GM12864 (cell line): ENCODE results near the gene KRT6C.

Experiments
- DNase-seq: peaks from one replicate; pipeline ENCODE4 v3.0.0-alpha.2; 2011; ENCODE audit warnings: low read depth
- H3K4me3 ChIP-seq: 2 replicates; pipeline ENCODE4 v1.5.1; 2011; ENCODE audit warnings: mild to moderate bottlenecking, low read depth, low read length, control low read depth
- TF ChIP-seq, protein P1 (sequence below): IDR thresholded peaks from 2 replicates; pipeline ENCODE4 v1.5.1; 2011; ENCODE audit warnings: low read depth, mild to moderate bottlenecking, moderate library complexity, low read length, control low read depth, inconsistent platforms; ENCODE audit errors: missing control alignments

Gene KRT6C

DNA sequence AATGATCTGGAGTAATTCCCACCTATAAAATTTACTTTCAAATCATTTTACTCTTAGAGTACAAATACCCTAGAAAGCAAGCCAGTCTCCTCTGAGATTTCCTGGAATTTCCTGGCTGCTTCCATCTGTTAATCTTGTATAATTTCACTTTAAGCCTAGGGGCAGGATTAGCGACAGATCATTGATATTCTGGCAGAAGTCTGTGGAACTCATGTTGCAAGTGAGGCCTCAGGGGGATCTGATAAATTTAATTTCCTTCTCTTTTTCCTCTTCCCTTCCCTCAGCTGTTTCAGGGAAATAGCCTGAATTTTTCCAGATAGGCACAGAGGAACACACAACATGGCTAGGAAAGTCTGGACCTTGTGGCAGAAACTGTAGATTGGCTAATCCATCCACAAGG, 25.3 kb upstream of the KRT6C start:
- TF ChIP-seq, protein P1, sequence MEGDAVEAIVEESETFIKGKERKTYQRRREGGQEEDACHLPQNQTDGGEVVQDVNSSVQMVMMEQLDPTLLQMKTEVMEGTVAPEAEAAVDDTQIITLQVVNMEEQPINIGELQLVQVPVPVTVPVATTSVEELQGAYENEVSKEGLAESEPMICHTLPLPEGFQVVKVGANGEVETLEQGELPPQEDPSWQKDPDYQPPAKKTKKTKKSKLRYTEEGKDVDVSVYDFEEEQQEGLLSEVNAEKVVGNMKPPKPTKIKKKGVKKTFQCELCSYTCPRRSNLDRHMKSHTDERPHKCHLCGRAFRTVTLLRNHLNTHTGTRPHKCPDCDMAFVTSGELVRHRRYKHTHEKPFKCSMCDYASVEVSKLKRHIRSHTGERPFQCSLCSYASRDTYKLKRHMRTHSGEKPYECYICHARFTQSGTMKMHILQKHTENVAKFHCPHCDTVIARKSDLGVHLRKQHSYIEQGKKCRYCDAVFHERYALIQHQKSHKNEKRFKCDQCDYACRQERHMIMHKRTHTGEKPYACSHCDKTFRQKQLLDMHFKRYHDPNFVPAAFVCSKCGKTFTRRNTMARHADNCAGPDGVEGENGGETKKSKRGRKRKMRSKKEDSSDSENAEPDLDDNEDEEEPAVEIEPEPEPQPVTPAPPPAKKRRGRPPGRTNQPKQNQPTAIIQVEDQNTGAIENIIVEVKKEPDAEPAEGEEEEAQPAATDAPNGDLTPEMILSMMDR = no peak
- DNase-seq = no peak
- no peak overlapping the region for H3K4me3 ChIP-seq

DNA sequence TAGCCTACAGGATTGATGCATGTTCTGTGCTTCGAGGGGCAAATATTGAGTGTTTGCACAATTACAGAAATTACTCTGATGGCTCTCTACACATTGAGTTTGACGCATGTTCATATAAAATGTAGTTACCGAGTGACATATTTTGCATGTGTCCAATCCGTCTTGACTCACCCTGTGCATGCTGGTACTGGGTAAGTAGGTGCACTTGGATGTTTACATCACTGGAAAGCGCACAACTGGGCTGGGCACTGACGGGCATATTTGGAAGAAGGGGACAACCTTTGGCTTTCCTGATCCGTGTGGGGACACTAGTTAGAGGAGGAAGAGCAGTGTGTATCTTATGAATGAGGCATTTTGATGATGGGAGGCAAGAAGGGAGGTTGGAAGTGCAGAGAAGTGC, 24.4 kb upstream of the KRT6C start:
- TF ChIP-seq, protein P1 = no peak
- H3K4me3 ChIP-seq = no peak overlapping the region
- DNase-seq = no peak

DNA sequence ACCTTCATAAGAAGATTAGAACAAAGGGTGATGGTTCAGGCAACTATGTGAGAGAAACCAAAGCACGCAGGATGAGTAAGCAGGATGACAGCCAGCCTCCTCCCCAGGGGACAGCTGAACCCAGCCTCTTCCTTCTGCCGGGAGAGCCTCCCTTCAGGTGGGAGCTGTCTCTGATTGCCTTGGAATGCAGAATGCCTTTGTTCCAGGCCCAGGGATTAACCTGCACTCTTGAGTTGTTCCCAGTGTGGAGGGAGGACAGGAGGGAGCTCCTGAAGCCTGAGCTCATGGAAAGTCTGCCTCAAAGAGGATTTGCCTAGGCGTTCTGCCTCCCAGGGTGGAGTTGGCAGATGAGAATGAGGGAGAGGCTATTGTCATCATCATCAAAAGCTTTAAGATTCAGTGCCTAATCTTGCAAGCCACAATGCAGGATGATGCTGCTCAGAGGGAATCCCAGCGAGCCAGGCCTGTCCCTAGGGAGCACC, 23.0 kb upstream of the KRT6C start:
- H3K4me3 ChIP-seq = no peak overlapping the region
- TF ChIP-seq, protein P1 = no peak
- no peak for DNase-seq

DNA sequence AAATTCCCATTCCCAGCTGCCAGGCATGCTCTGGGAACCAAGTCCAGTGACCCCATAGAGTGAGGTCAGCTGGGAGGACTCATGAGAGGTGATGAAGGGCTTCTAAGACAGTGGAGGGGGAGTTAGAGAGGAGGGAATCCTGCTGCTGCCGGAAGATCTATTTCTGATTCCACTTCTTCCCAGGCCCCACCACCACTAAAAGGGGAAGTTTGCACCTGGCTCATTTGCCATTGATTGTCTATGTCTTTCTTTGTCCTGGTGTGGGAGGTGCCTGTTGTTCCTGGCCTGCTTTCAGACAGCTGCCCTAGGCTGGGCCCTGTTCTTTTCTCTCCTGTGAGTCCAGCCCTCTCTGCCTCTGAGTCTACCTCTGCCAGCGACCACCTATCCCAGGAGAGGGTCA, 22.4 kb upstream of the KRT6C start:
- no peak overlapping the region for H3K4me3 ChIP-seq
- TF ChIP-seq, protein P1 = no peak
- DNase-seq = no peak

DNA sequence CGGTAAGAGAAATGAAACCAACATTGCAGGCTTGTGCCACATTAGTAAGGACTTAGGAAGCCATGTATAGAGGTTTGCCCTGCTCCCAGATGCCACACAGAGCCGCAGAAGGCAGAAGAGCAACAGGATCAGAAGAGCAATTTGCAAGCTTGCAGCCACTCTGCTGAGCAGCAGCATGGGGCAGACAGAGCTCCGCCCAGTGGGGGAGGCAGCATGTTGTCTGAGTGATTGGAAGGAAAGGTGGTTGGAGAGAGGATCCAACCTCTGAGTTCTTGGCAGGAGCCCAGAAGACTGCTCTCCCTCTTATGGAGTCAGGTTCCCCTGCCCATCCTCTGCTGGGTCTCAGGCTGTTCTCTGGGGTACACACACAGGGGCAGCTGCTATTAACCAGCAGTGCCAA, 21.8 kb upstream of the KRT6C start:
- DNase-seq = no peak
- no peak overlapping the region for H3K4me3 ChIP-seq
- TF ChIP-seq, protein P1 = no peak

DNA sequence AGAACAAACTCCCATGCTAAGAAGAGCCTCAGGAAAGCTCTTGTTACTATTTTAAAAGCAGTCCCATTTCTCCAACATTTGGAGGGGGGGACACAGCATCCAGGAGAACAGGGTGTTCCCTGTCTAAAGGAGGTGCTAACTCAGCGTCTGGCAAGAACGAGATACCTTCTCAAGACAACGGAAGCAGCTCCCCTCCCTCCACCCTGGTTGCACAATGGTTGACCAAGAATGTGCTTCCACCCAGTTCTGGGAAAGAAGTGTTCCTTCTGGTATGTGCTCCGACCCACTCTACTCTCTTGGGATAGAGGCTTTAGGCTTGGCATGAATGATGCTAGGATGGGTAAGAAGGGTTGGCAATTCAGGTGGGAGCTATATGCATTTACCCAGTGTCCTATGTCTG, 20.9 kb upstream of the KRT6C start:
- no peak overlapping the region for H3K4me3 ChIP-seq
- no peak for DNase-seq
- TF ChIP-seq, protein P1 = no peak

DNA sequence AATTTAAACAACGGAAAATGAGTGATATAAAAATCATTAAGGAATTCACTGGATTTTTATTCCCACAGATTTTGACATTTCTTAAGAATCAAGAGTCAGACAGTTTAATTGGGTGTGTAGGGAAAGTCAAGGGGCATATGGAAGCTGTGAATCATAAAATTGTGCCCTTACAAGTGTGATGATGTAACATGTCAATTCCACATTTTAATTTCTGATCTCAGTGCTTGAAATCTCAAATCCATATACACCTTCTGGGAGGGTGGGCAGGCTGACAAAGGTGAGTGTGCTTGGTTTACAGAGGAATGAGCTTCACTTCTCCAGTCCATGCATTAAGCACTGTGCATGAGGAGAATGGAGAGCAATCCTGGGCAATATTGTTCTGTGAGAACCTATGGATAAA, 20.5 kb upstream of the KRT6C start:
- no peak overlapping the region for H3K4me3 ChIP-seq
- DNase-seq = no peak
- TF ChIP-seq, protein P1 = no peak
